WI38 (cell line): ENCODE results near the gene SYT9.

Experiments used
- H3K4me3 ChIP-seq: 2 replicates; pipeline ENCODE4 v1.5.1; 2011; ENCODE audit warnings: low read depth, mild to moderate bottlenecking, control low read depth, low read length
- CTCF ChIP-seq: IDR thresholded peaks from 2 replicates; pipeline ENCODE4 v1.5.1; 2012; ENCODE audit warnings: low read depth, mild to moderate bottlenecking, control low read depth, low read length

Gene SYT9

DNA sequence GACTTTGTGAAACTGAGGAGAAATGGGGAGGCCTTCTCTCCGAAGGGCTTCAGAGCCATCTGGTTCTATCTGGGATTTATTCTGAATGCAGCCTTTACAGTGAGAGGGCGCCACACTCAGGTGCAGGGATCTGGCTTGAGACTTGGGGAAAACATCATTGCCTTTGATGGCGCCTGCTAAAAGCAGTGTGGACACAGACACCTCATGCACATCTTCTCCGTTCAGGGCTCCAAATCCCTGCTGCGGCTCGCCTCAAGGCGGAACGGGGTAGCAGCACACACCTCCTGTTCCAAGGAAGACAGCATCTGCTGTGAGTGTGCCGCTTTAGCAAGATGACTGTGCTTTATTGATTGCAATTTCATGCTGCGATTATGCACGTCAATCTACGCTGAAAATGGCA is 196.5 kb downstream of the SYT9 start:
- no peak for TF ChIP-seq CTCF
- no peak overlapping the region for H3K4me3 ChIP-seq

GRCh38 chr11:7449211-7449840 is 197.6 kb downstream of the SYT9 start:
- H3K4me3 ChIP-seq = no peak overlapping the region
- TF ChIP-seq CTCF = no peak

DNA sequence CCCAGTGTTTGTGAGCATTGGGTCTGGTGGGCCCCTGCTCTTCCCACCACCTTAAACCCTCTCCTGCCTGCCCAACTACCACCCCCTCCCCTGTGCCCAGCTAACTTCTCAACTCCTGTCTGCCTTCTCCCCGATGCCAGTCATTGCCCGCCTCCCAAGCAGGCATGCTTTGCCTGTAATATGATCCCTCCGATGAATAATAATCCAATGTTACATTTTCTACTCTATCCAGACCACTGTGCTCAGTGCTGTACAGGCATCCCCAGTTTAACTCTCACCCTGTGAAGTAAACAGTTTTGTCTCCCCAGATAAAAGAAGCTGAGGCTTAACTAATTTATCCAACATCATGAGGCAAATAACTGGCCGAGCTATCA is 198.1 kb downstream of the SYT9 start:
- H3K4me3 ChIP-seq = no peak overlapping the region
- no peak for TF ChIP-seq CTCF

DNA sequence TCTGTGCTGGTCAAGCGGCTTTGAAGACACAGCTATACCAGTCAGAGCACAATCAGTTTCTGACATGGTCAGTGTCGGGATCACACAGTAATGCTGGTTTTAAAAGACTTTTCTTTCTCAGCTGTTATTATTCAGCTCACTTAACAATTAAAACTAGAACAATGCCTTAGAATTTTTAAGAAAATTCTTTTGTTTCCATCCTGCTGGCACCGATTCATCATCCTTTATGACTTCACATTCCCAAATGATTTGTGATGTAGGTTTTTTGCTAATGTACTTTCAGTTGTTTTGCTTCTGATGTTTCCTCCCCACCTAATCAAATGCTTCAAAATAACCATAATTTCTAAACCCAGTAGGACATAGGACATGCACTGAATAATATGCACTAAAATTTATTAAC is 199.1 kb downstream of the SYT9 start:
- no peak for TF ChIP-seq CTCF
- no peak overlapping the region for H3K4me3 ChIP-seq

DNA sequence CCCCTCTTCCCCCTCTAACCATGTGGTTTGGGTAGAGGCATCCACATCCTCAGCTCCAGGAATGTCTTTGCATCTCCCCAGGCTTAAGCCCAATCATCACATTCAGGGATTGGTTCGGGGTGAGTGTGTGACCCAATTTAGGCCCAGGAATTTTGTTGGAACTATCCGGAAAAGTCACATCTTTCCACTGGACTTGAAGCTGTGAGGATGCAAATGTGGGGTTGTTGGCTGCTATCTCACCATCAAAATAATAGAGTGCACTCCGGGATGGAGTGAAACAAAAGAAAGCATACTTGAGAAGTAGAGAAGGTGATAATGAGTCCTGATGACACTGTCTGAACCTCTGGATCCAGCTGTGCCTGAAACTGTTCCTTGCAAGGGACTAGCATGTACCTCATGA is 199.8 kb downstream of the SYT9 start:
- no peak overlapping the region for H3K4me3 ChIP-seq
- TF ChIP-seq CTCF = no peak

GRCh38 chr11:7451952-7452494 is 200.3 kb downstream of the SYT9 start:
- no peak for TF ChIP-seq CTCF

DNA sequence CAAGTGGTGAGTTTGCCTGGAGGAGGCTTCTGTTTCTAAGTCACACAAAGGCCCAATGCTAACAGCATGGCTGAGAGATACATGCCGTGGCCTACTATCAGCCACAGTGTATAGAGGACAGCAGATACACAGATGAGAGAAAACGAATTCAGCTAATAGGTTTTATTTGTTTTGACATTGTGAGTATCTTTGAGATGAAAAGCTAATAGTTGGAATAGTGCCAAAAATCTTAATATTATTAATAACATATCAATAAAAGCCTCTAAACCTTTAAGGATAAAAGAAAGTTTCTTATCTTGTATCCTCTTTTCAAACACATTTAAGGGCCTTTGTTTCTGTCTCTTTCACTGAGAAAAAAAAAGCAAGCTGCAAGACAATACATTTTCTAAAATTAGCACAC is 203.2 kb downstream of the SYT9 start:
- H3K4me3 ChIP-seq = no peak overlapping the region
- TF ChIP-seq CTCF = no peak

More at GRCh38 chr11:7451952-7452494, 200.3 kb downstream of the SYT9 start:
- H3K4me3 ChIP-seq = no peak overlapping the region
